ENCODE results near the gene IER5L. TPM values are rescaled to one million over a fixed set of nuclear protein-coding genes. Genes with fewer than 3 reads are reported as not detected.

The IER5L gene
- total RNA-seq, 1 experiment from 2014 or later, result 4.6 TPM

GRCh38 chr9:129170229-129170628, 7.8 kb downstream of the IER5L start (continued):
- TF ChIP-seq, protein P1, sequence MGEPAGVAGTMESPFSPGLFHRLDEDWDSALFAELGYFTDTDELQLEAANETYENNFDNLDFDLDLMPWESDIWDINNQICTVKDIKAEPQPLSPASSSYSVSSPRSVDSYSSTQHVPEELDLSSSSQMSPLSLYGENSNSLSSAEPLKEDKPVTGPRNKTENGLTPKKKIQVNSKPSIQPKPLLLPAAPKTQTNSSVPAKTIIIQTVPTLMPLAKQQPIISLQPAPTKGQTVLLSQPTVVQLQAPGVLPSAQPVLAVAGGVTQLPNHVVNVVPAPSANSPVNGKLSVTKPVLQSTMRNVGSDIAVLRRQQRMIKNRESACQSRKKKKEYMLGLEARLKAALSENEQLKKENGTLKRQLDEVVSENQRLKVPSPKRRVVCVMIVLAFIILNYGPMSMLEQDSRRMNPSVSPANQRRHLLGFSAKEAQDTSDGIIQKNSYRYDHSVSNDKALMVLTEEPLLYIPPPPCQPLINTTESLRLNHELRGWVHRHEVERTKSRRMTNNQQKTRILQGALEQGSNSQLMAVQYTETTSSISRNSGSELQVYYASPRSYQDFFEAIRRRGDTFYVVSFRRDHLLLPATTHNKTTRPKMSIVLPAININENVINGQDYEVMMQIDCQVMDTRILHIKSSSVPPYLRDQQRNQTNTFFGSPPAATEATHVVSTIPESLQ (CRISPR knock-in tag; IDR thresholded peaks at IDR 0.05), result no peak
- TF ChIP-seq ZNF121 (CRISPR knock-in tag; IDR thresholded peaks at IDR 0.05) (no peak), CREM (CRISPR knock-in tag; IDR thresholded peaks at IDR 0.05) (no peak), IRF2 (CRISPR knock-in tag; IDR thresholded peaks at IDR 0.05; ENCODE audit: borderline replicate concordance, low read depth) (no peak), AFF4 (CRISPR knock-in tag; IDR thresholded peaks at IDR 0.05; ENCODE audit: borderline replicate concordance) (no peak)

- H3K9me3 Mint-ChIP-seq, result no peaks in the 10 kb centered on the region
- peak; percentile 77 for ATAC-seq
- H3K4me3 Mint-ChIP-seq, result peak overlapping the region; percentile 60
- TF ChIP-seq GABPB1 (CRISPR knock-in tag; IDR thresholded peaks at IDR 0.05), result no peak
- no peak for TF ChIP-seq JUN (CRISPR knock-in tag; IDR thresholded peaks at IDR 0.05)
- TF ChIP-seq NR3C1 (CRISPR knock-in tag; conservative IDR thresholded peaks at IDR 0.05; ENCODE audit: low read depth), result no peak
- TF ChIP-seq, protein P2, sequence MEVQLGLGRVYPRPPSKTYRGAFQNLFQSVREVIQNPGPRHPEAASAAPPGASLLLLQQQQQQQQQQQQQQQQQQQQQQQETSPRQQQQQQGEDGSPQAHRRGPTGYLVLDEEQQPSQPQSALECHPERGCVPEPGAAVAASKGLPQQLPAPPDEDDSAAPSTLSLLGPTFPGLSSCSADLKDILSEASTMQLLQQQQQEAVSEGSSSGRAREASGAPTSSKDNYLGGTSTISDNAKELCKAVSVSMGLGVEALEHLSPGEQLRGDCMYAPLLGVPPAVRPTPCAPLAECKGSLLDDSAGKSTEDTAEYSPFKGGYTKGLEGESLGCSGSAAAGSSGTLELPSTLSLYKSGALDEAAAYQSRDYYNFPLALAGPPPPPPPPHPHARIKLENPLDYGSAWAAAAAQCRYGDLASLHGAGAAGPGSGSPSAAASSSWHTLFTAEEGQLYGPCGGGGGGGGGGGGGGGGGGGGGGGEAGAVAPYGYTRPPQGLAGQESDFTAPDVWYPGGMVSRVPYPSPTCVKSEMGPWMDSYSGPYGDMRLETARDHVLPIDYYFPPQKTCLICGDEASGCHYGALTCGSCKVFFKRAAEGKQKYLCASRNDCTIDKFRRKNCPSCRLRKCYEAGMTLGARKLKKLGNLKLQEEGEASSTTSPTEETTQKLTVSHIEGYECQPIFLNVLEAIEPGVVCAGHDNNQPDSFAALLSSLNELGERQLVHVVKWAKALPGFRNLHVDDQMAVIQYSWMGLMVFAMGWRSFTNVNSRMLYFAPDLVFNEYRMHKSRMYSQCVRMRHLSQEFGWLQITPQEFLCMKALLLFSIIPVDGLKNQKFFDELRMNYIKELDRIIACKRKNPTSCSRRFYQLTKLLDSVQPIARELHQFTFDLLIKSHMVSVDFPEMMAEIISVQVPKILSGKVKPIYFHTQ (CRISPR knock-in tag; IDR thresholded peaks at IDR 0.05), result no peak
- 0 out of 2 replicates have a peak, but pooled peaks have one; percentile 39 for TF ChIP-seq PRDM15 (CRISPR knock-in tag; IDR thresholded peaks at IDR 0.05)
- TF ChIP-seq FOXK1 (CRISPR knock-in tag; IDR thresholded peaks at IDR 0.05), result no peak
- H3K27ac Mint-ChIP-seq, result peak overlapping the region; percentile 78
- H3K4me1 Mint-ChIP-seq, result peaks cover 36% of the 10 kb centered on the region
- POLR2A ChIA-PET, result interaction anchor here (0.6 to 3.5 kb wide), 10 partner anchors 10 to 458 kb away, joined by 3 to 16 read pairs (median 5); partner anchors contain the start of gene IER5L
- H3K27me3 Mint-ChIP-seq (ENCODE audit: low read depth), result peaks cover 12% of the 10 kb centered on the region
- no peaks in the 10 kb centered on the region for H3K36me3 Mint-ChIP-seq
- peak; percentile 67 for DNase-seq (ENCODE audit: low spot score)
- CTCF ChIA-PET, result interaction anchor here (0.6 to 18.6 kb wide), 16 partner anchors 8 to 749 kb away, joined by 3 to 345 read pairs (median 5); partner anchors contain the start of genes NTMT1 and SH3GLB2
These were observed 11.2 kb downstream of the IER5L start for GRCh38 chr9:129166623-129167557.
